Activated naive CD4-positive, alpha-beta T cell treated with anti-CD3 and anti-CD28 coated beads, Interleukin-2, amount 10 ng/mL, durations not matched to agents 7 days and 5 days (primary cell): ENCODE data around the gene ANKRD18A.
A peak's percentile ranks its signal among the peaks of the same experiment; 100 is the strongest.
"Not testable (repeated sequence)": the region's sequence is repeated elsewhere in the genome, so short reads cannot be mapped to it uniquely, and the experiment has no call there.

Experiments
- CTCF ChIA-PET: fragments of 350-600 bp; sonication (Branson Sonifier 250); formaldehyde crosslinking; loops from one replicate; lab custom pipeline; 2021; ENCODE audit warnings: antibody characterized with exemption; lab: Charles Lee
- DNase-seq: peaks from one replicate; pipeline ENCODE4 v3.0.0-alpha.2; 2020
- H3K27ac Mint-ChIP-seq: one replicate; pipeline ENCODE4 v1.8.0; 2021; ENCODE audit warnings: mild to moderate bottlenecking, moderate library complexity, mixed read lengths
- H3K27me3 Mint-ChIP-seq: one replicate; pipeline ENCODE4 v1.8.0; 2021; ENCODE audit warnings: mild to moderate bottlenecking, mixed read lengths
- H3K36me3 Mint-ChIP-seq: one replicate; pipeline ENCODE4 v1.8.0; 2021; ENCODE audit warnings: mixed read lengths
- H3K4me1 Mint-ChIP-seq: one replicate; pipeline ENCODE4 v1.8.0; 2021; ENCODE audit warnings: mixed read lengths
- H3K4me3 Mint-ChIP-seq: one replicate; pipeline ENCODE4 v1.8.0; 2021; ENCODE audit warnings: mild to moderate bottlenecking, moderate library complexity, mixed read lengths
- H3K9me3 Mint-ChIP-seq: one replicate; pipeline ENCODE4 v1.8.0; 2021; ENCODE audit warnings: mixed read lengths

The ANKRD18A gene

GRCh38 chr9:38591346-38592063 is 28.9 kb downstream of the ANKRD18A start:
- H3K9me3 Mint-ChIP-seq, DNase-seq, H3K36me3 Mint-ChIP-seq, H3K4me1 Mint-ChIP-seq, H3K27me3 Mint-ChIP-seq, H3K4me3 Mint-ChIP-seq, CTCF ChIA-PET, H3K27ac Mint-ChIP-seq: not testable (repeated sequence)

- H3K4me1 Mint-ChIP-seq, H3K27me3 Mint-ChIP-seq, DNase-seq, H3K4me3 Mint-ChIP-seq, H3K9me3 Mint-ChIP-seq, H3K36me3 Mint-ChIP-seq, CTCF ChIA-PET, H3K27ac Mint-ChIP-seq: not testable (repeated sequence)
Measured at GRCh38 chr9:38583765-38584164, 36.6 kb downstream of the ANKRD18A start.

GRCh38 chr9:38580112-38580511 is 40.3 kb downstream of the ANKRD18A start:
- CTCF ChIA-PET, H3K27me3 Mint-ChIP-seq, H3K4me3 Mint-ChIP-seq, H3K9me3 Mint-ChIP-seq, DNase-seq, H3K27ac Mint-ChIP-seq, H3K36me3 Mint-ChIP-seq, H3K4me1 Mint-ChIP-seq: not testable (repeated sequence)

DNA sequence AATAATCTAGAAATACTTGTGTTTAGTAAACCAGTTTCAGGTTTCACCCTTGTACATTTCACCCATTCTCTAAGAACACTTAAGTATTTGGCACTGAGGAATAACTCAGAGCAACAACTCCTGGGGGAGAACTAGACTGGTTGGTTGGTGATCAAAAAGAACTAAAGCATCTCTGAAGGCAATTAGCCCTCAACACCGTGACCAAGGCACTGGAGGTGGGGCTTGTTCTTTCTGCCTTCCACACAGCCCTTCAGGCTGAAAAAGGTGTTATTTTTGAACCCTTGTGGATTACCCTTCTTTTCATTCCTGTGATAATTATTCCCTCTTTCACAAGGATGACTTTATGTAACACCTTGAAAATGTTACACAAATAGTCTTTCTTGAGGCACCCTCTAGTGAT is 44.2 kb downstream of the ANKRD18A start:
- H3K27ac Mint-ChIP-seq, H3K4me1 Mint-ChIP-seq, H3K4me3 Mint-ChIP-seq, H3K36me3 Mint-ChIP-seq, CTCF ChIA-PET, H3K27me3 Mint-ChIP-seq, H3K9me3 Mint-ChIP-seq, DNase-seq: not testable (repeated sequence)

DNA sequence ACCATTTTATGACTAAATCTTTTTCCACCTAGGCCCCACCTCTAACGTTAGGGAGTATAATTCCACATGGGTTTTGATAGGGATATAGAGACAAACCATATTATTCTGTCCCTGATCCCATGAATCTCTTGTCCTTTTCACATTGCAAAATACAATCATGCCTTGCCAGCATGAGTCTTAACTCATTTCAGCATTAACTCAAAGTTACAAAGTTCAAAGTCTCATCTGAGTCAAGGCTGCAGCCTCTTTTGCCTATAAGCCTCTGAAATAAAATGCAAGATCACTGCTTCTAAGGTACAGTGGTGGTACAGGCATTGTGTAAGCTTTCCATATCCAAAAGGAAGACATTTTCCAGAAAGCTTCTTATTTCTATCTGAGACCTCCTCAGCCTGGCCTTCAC is 54.3 kb downstream of the ANKRD18A start:
- CTCF ChIA-PET, H3K36me3 Mint-ChIP-seq, H3K27ac Mint-ChIP-seq, H3K4me1 Mint-ChIP-seq, H3K27me3 Mint-ChIP-seq, H3K4me3 Mint-ChIP-seq, H3K9me3 Mint-ChIP-seq, DNase-seq: not testable (repeated sequence)

DNA sequence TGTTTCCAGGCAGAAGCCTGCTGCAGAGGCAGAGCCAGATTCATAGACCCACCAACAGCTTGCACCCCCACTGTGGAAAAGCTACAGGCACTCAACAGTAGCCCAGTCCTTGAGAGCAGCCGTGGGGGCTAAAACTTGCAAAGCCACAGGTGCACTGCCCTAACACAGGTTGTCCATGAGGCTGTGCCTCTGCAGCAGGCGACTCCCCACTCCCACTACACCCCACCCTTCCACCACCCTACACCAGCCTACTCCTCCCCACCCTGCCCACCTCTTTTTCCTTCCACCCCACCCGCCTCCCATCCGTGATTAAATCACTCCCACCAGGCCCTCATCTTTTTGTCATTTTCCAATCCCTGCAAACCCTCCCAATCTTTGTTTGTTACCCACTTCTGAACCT is 55.2 kb downstream of the ANKRD18A start:
- CTCF ChIA-PET, H3K9me3 Mint-ChIP-seq, H3K4me1 Mint-ChIP-seq, DNase-seq, H3K36me3 Mint-ChIP-seq, H3K27ac Mint-ChIP-seq, H3K4me3 Mint-ChIP-seq, H3K27me3 Mint-ChIP-seq: not testable (repeated sequence)

DNA sequence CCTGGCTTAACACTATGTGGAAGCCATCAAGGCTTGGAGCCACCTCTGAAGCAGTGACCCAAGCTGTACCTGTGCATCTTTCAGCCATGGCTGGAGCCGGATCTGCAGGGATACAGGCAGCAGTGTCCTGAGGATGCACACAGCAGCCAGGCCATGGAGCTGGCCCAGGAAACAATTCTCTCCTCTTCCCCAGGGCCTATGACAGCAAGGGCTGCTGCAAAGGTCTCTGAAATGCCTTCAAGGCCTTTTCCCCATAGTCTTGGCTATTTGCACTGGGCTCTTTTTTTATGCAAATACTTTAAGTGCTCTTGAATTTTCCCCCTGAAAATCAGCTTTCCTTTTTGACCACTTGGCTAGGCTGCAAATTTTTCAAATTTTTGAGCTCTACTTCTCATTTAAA is 56.5 kb downstream of the ANKRD18A start:
- DNase-seq, H3K36me3 Mint-ChIP-seq, H3K4me3 Mint-ChIP-seq, CTCF ChIA-PET, H3K9me3 Mint-ChIP-seq, H3K27ac Mint-ChIP-seq, H3K4me1 Mint-ChIP-seq, H3K27me3 Mint-ChIP-seq: not testable (repeated sequence)

GRCh38 chr9:38561134-38561533 is 59.3 kb downstream of the ANKRD18A start:
- CTCF ChIA-PET, H3K27ac Mint-ChIP-seq, H3K27me3 Mint-ChIP-seq, H3K4me3 Mint-ChIP-seq, H3K4me1 Mint-ChIP-seq, DNase-seq, H3K36me3 Mint-ChIP-seq, H3K9me3 Mint-ChIP-seq: not testable (repeated sequence)

GRCh38 chr9:38559172-38559571 is 61.2 kb downstream of the ANKRD18A start:
- CTCF ChIA-PET = not testable (repeated sequence)

GRCh38 chr9:38557746-38558145 is 62.6 kb downstream of the ANKRD18A start:
- H3K4me1 Mint-ChIP-seq, H3K4me3 Mint-ChIP-seq, H3K36me3 Mint-ChIP-seq, DNase-seq, H3K27me3 Mint-ChIP-seq, H3K9me3 Mint-ChIP-seq, H3K27ac Mint-ChIP-seq, CTCF ChIA-PET: not testable (repeated sequence)

More at GRCh38 chr9:38559172-38559571, 61.2 kb downstream of the ANKRD18A start:
- H3K4me1 Mint-ChIP-seq, H3K27me3 Mint-ChIP-seq, H3K4me3 Mint-ChIP-seq, DNase-seq, H3K27ac Mint-ChIP-seq, H3K9me3 Mint-ChIP-seq, H3K36me3 Mint-ChIP-seq: not testable (repeated sequence)

DNA sequence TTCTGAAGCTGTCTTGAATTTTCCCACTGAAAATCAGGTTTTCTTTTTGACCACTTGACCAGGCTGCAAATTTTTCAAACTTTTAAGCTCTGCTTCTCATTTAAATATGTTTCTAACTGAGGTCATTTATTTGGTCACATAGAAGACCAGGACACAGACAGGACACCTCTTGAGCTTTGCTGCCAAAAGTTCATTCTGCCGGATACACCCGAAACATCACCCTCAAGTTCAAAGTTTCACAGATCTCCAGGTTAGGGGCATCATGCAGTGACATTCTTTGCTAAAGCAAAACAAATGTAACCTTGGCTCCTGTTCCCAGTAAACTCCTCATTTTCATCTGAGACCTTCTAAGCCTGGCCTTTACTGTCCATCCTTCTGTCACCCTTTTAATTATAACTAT is 65.4 kb downstream of the ANKRD18A start:
- H3K9me3 Mint-ChIP-seq, H3K4me3 Mint-ChIP-seq, H3K4me1 Mint-ChIP-seq, CTCF ChIA-PET, H3K36me3 Mint-ChIP-seq, H3K27ac Mint-ChIP-seq, DNase-seq, H3K27me3 Mint-ChIP-seq: not testable (repeated sequence)

DNA sequence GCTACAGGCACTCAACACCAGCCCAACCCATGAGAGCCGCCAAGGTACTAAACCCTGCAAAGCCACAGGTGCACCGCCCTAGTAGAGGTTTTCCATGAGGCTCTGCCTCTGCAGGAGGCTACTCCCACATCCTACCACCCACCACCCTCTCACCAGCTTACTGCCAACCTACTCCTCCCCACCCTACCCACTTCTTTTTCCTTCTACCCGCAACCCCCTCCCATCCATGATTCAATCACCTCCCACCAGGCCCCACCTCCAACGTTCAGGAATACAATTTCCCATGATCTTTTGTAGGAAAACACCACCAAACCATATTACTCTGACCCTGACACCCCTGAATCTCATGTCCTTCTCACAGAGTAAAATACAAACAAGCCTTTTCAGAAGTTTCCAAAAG is 67.4 kb downstream of the ANKRD18A start:
- CTCF ChIA-PET, H3K36me3 Mint-ChIP-seq, H3K9me3 Mint-ChIP-seq, DNase-seq, H3K4me1 Mint-ChIP-seq, H3K4me3 Mint-ChIP-seq, H3K27ac Mint-ChIP-seq, H3K27me3 Mint-ChIP-seq: not testable (repeated sequence)

DNA sequence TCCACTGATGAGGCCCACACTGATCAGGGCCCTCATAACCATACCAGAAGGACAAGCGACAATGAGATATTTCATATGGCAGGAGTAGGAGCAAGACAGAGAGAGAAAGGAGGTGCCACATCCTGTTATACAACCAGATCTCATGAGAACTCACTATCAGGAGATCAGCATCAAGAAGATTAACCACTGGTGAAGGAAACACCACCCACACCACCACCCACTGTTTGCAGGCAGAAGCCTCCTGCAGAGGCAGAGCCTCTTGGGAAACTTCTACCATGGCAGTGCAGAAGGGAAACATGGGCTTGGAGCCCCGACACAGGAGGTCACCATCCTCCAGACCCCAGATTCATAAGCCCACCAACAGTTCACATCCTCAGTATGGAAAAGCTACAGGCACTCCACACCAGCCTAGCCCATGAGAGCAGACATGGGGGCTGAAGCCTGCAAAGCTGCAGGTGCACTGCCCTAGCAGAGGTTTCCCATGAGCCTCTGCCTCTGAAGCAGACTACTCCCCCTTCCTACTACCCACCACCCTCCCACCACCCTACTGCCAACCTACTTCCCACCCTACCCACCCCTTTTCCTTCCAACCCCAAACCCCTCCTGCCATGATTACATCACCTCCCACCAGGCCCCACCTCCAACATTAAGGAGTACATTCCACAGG is 73.8 kb downstream of the ANKRD18A start:
- H3K27ac Mint-ChIP-seq = peak overlapping the region; percentile 88
- DNase-seq = peak; percentile 71
- H3K9me3 Mint-ChIP-seq, H3K27me3 Mint-ChIP-seq, H3K4me3 Mint-ChIP-seq, H3K36me3 Mint-ChIP-seq, CTCF ChIA-PET: not testable (repeated sequence)
- peaks cover 26% of the 10 kb centered on the region for H3K4me1 Mint-ChIP-seq

DNA sequence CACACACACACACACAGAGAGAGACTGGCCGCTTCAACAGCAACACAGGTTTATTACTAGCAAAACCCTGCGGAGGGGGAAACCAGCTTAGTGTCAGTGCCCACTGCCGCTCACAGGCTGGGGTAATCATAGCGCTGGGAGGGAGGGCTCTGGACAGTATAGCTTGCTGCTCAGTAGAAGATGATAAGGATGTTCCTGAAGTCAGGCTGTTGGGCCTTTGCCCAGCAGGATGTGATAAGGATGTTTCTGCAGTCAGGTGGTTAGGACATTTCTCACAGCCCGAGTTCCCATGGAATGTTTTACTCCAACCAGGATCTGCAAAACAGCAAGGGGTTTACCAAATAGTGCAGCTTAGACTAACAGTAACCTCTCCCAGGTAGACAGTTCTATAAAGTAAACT is 79.9 kb downstream of the ANKRD18A start:
- CTCF ChIA-PET, DNase-seq, H3K27ac Mint-ChIP-seq, H3K9me3 Mint-ChIP-seq, H3K27me3 Mint-ChIP-seq, H3K36me3 Mint-ChIP-seq, H3K4me1 Mint-ChIP-seq, H3K4me3 Mint-ChIP-seq: not testable (repeated sequence)

- Mint-ChIP-seq H3K4me1 (no peaks in the 10 kb centered on the region), H3K4me3 (no peak overlapping the region), H3K9me3 (no peaks in the 10 kb centered on the region), H3K27ac (no peak overlapping the region), H3K36me3 (no peaks in the 10 kb centered on the region), H3K27me3 (peaks cover 8% of the 10 kb centered on the region)
- CTCF ChIA-PET = no interaction called here
- DNase-seq = no peak
Measured at GRCh38 chr9:38529317-38529716, 91.1 kb downstream of the ANKRD18A start.
